NCI-H1694 treated with DMSO at 0.1 percent for 48 hours (cell line): ENCODE results near the gene TRAF1.

Experiments used
- DNase-seq: peaks from one replicate; lab custom pipeline; 2025; lab: John Stamatoyannopoulos, UW

The TRAF1 gene

GRCh38 chr9:120869360-120869687 lies 57.3 kb downstream of the TRAF1 start:
- DNase-seq, result no peak

- DNase-seq, result no peak
These were observed 57.8 kb downstream of the TRAF1 start for GRCh38 chr9:120868676-120869359.

GRCh38 chr9:120868339-120868675 lies 58.3 kb downstream of the TRAF1 start:
- no peak for DNase-seq

GRCh38 chr9:120867676-120868338 lies 58.8 kb downstream of the TRAF1 start:
- no peak for DNase-seq

- DNase-seq, result no peak
These were observed 59.9 kb downstream of the TRAF1 start for GRCh38 chr9:120866651-120867050.

GRCh38 chr9:120865809-120866208 lies 60.8 kb downstream of the TRAF1 start:
- DNase-seq, result no peak

- DNase-seq, result no peak
These were observed 61.4 kb downstream of the TRAF1 start for GRCh38 chr9:120865176-120865575.

GRCh38 chr9:120864719-120865118 lies 61.9 kb downstream of the TRAF1 start:
- DNase-seq, result no peak

GRCh38 chr9:120863833-120864232 lies 62.8 kb downstream of the TRAF1 start:
- no peak for DNase-seq

- DNase-seq, result no peak
These were observed 64.1 kb downstream of the TRAF1 start for GRCh38 chr9:120862452-120862851.

- DNase-seq, result no peak
These were observed 64.7 kb downstream of the TRAF1 start for GRCh38 chr9:120861935-120862334.

GRCh38 chr9:120860083-120860482 lies 66.5 kb downstream of the TRAF1 start:
- no peak for DNase-seq

- no peak for DNase-seq
These were observed 67.2 kb downstream of the TRAF1 start for GRCh38 chr9:120859361-120859760.

- no peak for DNase-seq
These were observed 68.7 kb downstream of the TRAF1 start for GRCh38 chr9:120857902-120858301.

GRCh38 chr9:120857481-120857880 lies 69.1 kb downstream of the TRAF1 start:
- DNase-seq, result no peak

- DNase-seq, result peak; percentile 64
These were observed 69.9 kb downstream of the TRAF1 start for GRCh38 chr9:120856700-120857099.

GRCh38 chr9:120855827-120856670 lies 70.5 kb downstream of the TRAF1 start:
- DNase-seq, result peak; percentile 87

- DNase-seq, result no peak
These were observed 71.8 kb downstream of the TRAF1 start for GRCh38 chr9:120854596-120855327.

- DNase-seq, result no peak
These were observed 73.4 kb downstream of the TRAF1 start for GRCh38 chr9:120853198-120853597.
